Progenitor cell of endocrine pancreas (in vitro differentiated cells): ENCODE results near the gene OR6P1. TPM values are rescaled to one million over a fixed set of nuclear protein-coding genes. Genes with fewer than 3 reads are reported as not detected.

ENCODE experiments used
- DNase-seq: peaks from one replicate; pipeline ENCODE4 v3.0.0; 2021; ENCODE audit warnings: low spot score; ENCODE audit not compliant: unreplicated experiment
- H3K27ac Mint-ChIP-seq: 2 replicates; pipeline ENCODE4 v1.8.0; 2021; ENCODE audit warnings: mild to moderate bottlenecking, moderate library complexity, mixed read lengths
- H3K27me3 Mint-ChIP-seq: 2 replicates; pipeline ENCODE4 v1.8.0; 2021; ENCODE audit warnings: mixed read lengths
- H3K36me3 Mint-ChIP-seq: 2 replicates; pipeline ENCODE4 v1.8.0; 2022; ENCODE audit warnings: mixed read lengths; ENCODE audit not compliant: insufficient read depth
- H3K4me1 Mint-ChIP-seq: 2 replicates; pipeline ENCODE4 v1.8.0; 2021; ENCODE audit warnings: low read depth, mixed read lengths
- H3K4me3 Mint-ChIP-seq: 2 replicates; pipeline ENCODE4 v1.8.0; 2021; ENCODE audit warnings: low read depth, mild to moderate bottlenecking, moderate library complexity, mixed read lengths
- H3K9me3 Mint-ChIP-seq: 2 replicates; pipeline ENCODE4 v1.8.0; 2021; ENCODE audit warnings: low read depth, mixed read lengths
- CTCF ChIP-seq: fragments of 200-600 bp; sonication (generic); IDR thresholded peaks from one replicate; pipeline ENCODE4 v1.5.0; 2021; ENCODE audit warnings: antibody characterized with exemption, mild to moderate bottlenecking; ENCODE audit not compliant: unreplicated experiment
- long read RNA-seq: library from polyadenylated mRNA; unstranded; transcript quantifications from one replicate; pipeline ENCODE4 v2.0.0, GENCODE V29; 2020
- total RNA-seq: library from RNA; stranded (reverse); gene quantifications from 2 replicates; pipeline ENCODE4 v1.2.1, GENCODE V29; 2021

The OR6P1 gene
- total RNA-seq = not detected in 2 replicates
- long read RNA-seq = 0 reads

- H3K36me3 Mint-ChIP-seq = no peaks in the 10 kb centered on the region
- no peak within 1 kb of the TSS for H3K27ac Mint-ChIP-seq
- TF ChIP-seq CTCF = no peak
- H3K9me3 Mint-ChIP-seq = no peaks in the 10 kb centered on the region
- DNase-seq = no peak
- H3K4me3 Mint-ChIP-seq = no peak within 1 kb of the TSS
- H3K4me1 Mint-ChIP-seq = no peaks in the 10 kb centered on the region
- H3K27me3 Mint-ChIP-seq = no peaks in the 10 kb centered on the region
Observed at GRCh38 chr1:158570480-158570879, at the start of gene OR6P1. OR6P1 (minus strand) TSS chr1:158570580; CDS start chr1:158563604, 6,976 bp downstream.

- Mint-ChIP-seq H3K9me3 (no peaks in the 10 kb centered on the region), H3K27me3 (no peaks in the 10 kb centered on the region), H3K4me3 (no peak overlapping the region), H3K27ac (no peak overlapping the region), H3K4me1 (no peaks in the 10 kb centered on the region), H3K36me3 (no peaks in the 10 kb centered on the region)
- DNase-seq = no peak
- TF ChIP-seq CTCF = no peak
Observed at GRCh38 chr1:158613764-158614163, 43.4 kb upstream of the OR6P1 start.

GRCh38 chr1:158611916-158612315 is 41.5 kb upstream of the OR6P1 start:
- no peaks in the 10 kb centered on the region for H3K27me3 Mint-ChIP-seq
- H3K27ac Mint-ChIP-seq = no peak overlapping the region
- H3K9me3 Mint-ChIP-seq = no peaks in the 10 kb centered on the region

GRCh38 chr1:158607296-158607695 is 36.9 kb upstream of the OR6P1 start:
- DNase-seq = no peak
- H3K27me3 Mint-ChIP-seq = no peaks in the 10 kb centered on the region
- H3K36me3 Mint-ChIP-seq = no peaks in the 10 kb centered on the region
- no peaks in the 10 kb centered on the region for H3K9me3 Mint-ChIP-seq
- no peak overlapping the region for H3K4me3 Mint-ChIP-seq
- no peak for TF ChIP-seq CTCF
- H3K27ac Mint-ChIP-seq = no peak overlapping the region
- H3K4me1 Mint-ChIP-seq = no peaks in the 10 kb centered on the region

More at GRCh38 chr1:158611916-158612315, 41.5 kb upstream of the OR6P1 start:
- no peak overlapping the region for H3K4me3 Mint-ChIP-seq
- DNase-seq = no peak
- H3K4me1 Mint-ChIP-seq = no peaks in the 10 kb centered on the region
- H3K36me3 Mint-ChIP-seq = no peaks in the 10 kb centered on the region
- TF ChIP-seq CTCF = no peak

- Mint-ChIP-seq H3K9me3 (no peaks in the 10 kb centered on the region), H3K4me3 (no peak within 1 kb of the TSS), H3K27ac (no peak within 1 kb of the TSS), H3K36me3 (no peaks in the 10 kb centered on the region), H3K4me1 (no peaks in the 10 kb centered on the region), H3K27me3 (no peaks in the 10 kb centered on the region)
- no peak for TF ChIP-seq CTCF
- no peak for DNase-seq
Observed at GRCh38 chr1:158604968-158605367, 34.6 kb upstream of the OR6P1 start, which contains the start of gene OR10Z1. OR10Z1 (plus strand) TSS chr1:158605268; CDS start chr1:158606439, 1,171 bp downstream.
